C4-2B (cell line): Measurements from ENCODE around the gene COX17.

Experiments
- ZFX ChIP-seq: fragments of 450-650 bp; IDR thresholded peaks from 2 replicates; pipeline ENCODE4 v1.6.1; 2017
- TF ChIP-seq, protein P1 (sequence below): fragments of 450-650 bp; conservative IDR thresholded peaks from 2 replicates; pipeline ENCODE4 v1.5.1; 2017; ENCODE audit warnings: mild to moderate bottlenecking

DNA sequence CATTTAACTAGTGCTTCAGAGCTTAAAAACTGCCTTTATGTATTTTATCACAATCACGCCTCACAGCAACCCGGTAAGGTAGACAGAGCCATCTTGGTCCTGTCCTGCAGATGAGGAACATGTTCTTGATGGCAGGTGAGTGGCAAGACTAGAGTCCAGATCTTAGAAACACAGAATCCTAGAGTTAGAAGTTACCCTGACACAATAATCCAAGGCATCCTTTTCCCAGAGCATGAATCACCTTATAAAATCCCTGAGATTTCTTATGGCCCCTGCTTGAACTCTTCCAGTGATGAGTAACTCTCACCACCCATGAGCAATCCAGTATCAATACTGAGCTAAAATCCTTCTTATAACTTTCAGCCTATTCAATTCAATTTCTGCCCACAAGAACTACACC, 33.7 kb downstream of the COX17 start:
- TF ChIP-seq, protein P1, sequence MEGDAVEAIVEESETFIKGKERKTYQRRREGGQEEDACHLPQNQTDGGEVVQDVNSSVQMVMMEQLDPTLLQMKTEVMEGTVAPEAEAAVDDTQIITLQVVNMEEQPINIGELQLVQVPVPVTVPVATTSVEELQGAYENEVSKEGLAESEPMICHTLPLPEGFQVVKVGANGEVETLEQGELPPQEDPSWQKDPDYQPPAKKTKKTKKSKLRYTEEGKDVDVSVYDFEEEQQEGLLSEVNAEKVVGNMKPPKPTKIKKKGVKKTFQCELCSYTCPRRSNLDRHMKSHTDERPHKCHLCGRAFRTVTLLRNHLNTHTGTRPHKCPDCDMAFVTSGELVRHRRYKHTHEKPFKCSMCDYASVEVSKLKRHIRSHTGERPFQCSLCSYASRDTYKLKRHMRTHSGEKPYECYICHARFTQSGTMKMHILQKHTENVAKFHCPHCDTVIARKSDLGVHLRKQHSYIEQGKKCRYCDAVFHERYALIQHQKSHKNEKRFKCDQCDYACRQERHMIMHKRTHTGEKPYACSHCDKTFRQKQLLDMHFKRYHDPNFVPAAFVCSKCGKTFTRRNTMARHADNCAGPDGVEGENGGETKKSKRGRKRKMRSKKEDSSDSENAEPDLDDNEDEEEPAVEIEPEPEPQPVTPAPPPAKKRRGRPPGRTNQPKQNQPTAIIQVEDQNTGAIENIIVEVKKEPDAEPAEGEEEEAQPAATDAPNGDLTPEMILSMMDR: no peak
- no peak for TF ChIP-seq ZFX
